Loucy (cell line): Measurements from ENCODE around the gene FNDC7.

Source experiments
- CTCF ChIP-seq: fragments of 200-600 bp; sonication (generic); conservative IDR thresholded peaks from 2 replicates; pipeline ENCODE4 v1.5.1; 2014; ENCODE audit warnings: mild to moderate bottlenecking, antibody characterized with exemption, low read length
- EZH2phosphoT487 ChIP-seq: fragments of 200-600 bp; IDR thresholded peaks from 2 replicates; pipeline ENCODE4 v1.6.1; 2018; ENCODE audit warnings: antibody characterized with exemption, mild to moderate bottlenecking, moderate library complexity, borderline replicate concordance

DNA sequence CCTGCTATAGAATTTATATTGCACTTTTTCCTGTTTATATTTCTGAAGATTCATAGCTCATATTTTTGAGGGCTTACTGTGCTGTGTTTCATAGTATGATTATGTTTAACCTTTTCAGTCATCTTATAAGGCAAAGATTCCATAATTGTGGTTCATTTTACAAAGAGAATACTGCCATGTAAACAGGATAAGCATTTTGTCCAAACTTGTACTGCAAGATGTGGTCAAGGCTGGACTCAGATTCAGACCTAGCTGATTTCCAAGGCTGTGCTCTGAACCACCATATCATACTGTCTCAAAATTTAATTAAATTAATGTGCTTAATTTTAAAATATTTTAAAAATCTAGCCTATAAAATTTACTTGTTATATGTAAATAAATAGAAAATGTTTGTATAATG lies 65.1 kb downstream of the FNDC7 start:
- TF ChIP-seq CTCF (no peak), EZH2phosphoT487 (no peak)
